HUES6 (cell line): ENCODE data around the gene NIFK.
"Not testable (repeated sequence)": the region's sequence is repeated elsewhere in the genome, so short reads cannot be mapped to it uniquely, and the experiment has no call there.

Experiments used
- H3K27ac ChIP-seq: 2 replicates; pipeline ENCODE4 v1.7.0; 2013; ENCODE audit warnings: low read depth, mild to moderate bottlenecking, low read length, inconsistent platforms
- H3K27me3 ChIP-seq: 2 replicates; pipeline ENCODE4 v1.6.1; 2013; ENCODE audit warnings: low read length; ENCODE audit not compliant: control insufficient read depth, insufficient read depth
- H3K36me3 ChIP-seq: 2 replicates; pipeline ENCODE4 v1.6.1; 2013; ENCODE audit warnings: low read length; ENCODE audit not compliant: control insufficient read depth, insufficient read depth
- H3K4me1 ChIP-seq: 2 replicates; pipeline ENCODE4 v1.6.1; 2013; ENCODE audit warnings: low read length; ENCODE audit not compliant: control insufficient read depth, insufficient read depth
- H3K4me3 ChIP-seq: 2 replicates; pipeline ENCODE4 v1.5.1; 2013; ENCODE audit warnings: low read depth, low read length
- H3K9ac ChIP-seq: one replicate; pipeline ENCODE4 v1.6.1; 2013; ENCODE audit warnings: mild to moderate bottlenecking, low read length
- H3K9me3 ChIP-seq: 2 replicates; pipeline ENCODE4 v1.6.1; 2013; ENCODE audit warnings: low read depth, low read length; ENCODE audit not compliant: control insufficient read depth, insufficient read depth

NIFK gene

DNA sequence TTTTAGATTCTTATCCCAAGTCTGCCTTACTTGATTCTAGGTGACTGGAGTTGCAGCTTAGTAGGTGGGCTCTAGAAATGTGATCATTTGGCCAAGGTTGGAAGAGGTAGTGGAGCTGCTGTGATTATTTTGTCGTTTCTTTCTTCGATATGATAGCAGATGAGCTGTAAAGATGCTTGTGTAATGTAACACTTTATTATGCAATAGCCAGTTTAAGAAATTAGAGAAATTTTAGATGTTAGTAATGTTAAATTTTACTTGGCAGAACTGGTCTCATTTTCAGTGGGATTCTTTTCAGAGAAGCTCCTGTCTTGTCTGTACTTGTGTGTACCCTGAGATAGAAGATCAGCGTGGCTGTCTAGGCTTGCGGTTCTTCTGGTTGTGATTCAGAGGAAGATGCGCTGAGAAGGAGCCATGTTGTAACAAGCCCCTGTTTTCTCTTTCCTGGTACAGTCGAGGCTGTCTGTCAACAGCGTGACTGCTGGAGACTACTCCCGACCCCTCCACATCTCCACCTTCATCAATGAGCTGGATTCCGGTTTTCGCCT lies 28.1 kb upstream of the NIFK start:
- Histone ChIP-seq H3K4me1 (no peaks in the 10 kb centered on the region), H3K27me3 (no peaks in the 10 kb centered on the region), H3K9ac (no peak overlapping the region), H3K9me3 (no peaks in the 10 kb centered on the region), H3K27ac (no peak overlapping the region), H3K36me3 (peaks cover 93% of the 10 kb centered on the region), H3K4me3 (no peak overlapping the region)

- Histone ChIP-seq H3K36me3 (peaks cover 26% of the 10 kb centered on the region), H3K9ac (peak within 1 kb of the TSS; percentile 95), H3K4me3 (peak within 1 kb of the TSS; percentile 82), H3K27me3 (no peaks in the 10 kb centered on the region), H3K27ac (peak within 1 kb of the TSS; percentile 59), H3K4me1 (no peaks in the 10 kb centered on the region), H3K9me3 (no peaks in the 10 kb centered on the region)
Observed at GRCh38 chr2:121755237-121756111, 18.8 kb upstream of the NIFK start, which contains the start of gene TSN. TSN (plus strand) TSS chr2:121755651; CDS start chr2:121755780, 129 bp downstream.

- Histone ChIP-seq H3K27me3 (no peaks in the 10 kb centered on the region), H3K9me3 (no peaks in the 10 kb centered on the region), H3K27ac (no peak overlapping the region), H3K9ac (peak overlapping the region; percentile 95), H3K4me1 (no peaks in the 10 kb centered on the region), H3K4me3 (peak overlapping the region; percentile 82), H3K36me3 (peaks cover 19% of the 10 kb centered on the region)
Observed at GRCh38 chr2:121754851-121755236, 18.2 kb upstream of the NIFK start.

DNA sequence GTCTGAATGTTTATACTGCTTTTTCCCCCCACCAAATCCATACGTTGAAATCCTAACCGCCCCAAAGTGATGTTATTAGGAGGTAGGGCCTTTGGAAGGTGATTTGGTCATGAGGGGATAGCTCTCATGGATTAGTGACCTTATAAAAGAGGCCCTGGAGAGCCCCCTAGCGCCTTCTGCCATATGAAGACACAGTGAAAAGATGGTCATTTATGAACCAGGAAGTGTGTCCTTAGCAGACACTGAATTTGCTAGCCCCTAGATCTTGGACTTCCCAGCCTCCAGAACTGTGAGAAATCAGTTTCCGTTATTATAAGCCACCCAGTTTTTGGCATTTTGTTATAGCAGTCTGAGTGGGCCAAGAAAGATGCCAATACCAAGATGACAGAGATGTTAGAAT lies 11.5 kb upstream of the NIFK start:
- H3K27ac ChIP-seq: no peak overlapping the region
- no peak overlapping the region for H3K9ac ChIP-seq
- no peaks in the 10 kb centered on the region for H3K9me3 ChIP-seq
- H3K27me3 ChIP-seq: no peaks in the 10 kb centered on the region
- H3K4me3 ChIP-seq: no peak overlapping the region
- peaks cover 8% of the 10 kb centered on the region; the same call in 1 of the 2 replicates for H3K4me1 ChIP-seq
- no peaks in the 10 kb centered on the region for H3K36me3 ChIP-seq

DNA sequence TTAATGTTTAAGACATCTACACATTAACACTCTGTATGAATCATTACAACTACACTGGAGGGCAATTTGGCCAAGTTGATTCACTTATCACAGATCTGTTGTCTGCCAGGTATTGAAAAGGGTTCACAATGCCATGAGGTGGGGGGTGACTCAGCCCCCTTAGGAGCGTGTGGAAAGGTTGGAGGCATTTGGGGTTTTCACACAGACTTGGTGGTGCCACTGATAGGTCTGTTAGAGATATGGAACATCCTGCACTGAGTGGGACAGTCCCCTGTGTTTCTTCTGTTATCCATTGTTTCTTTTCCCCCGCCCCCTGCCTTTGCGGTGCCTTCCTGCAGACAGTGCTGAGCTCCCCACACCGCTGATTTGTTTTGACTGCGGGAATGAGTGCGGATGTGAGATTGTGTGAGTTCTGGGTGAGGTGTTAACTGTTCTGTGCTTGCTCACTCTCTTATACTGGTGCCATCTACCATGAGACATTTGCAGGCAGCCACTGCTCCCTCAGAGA lies 9.4 kb upstream of the NIFK start:
- Histone ChIP-seq H3K4me3 (no peak overlapping the region), H3K27ac (no peak overlapping the region), H3K36me3 (no peaks in the 10 kb centered on the region), H3K9me3 (no peaks in the 10 kb centered on the region), H3K9ac (no peak overlapping the region), H3K4me1 (peaks cover 8% of the 10 kb centered on the region; the same call in 1 of the 2 replicates), H3K27me3 (no peaks in the 10 kb centered on the region)

- H3K27ac ChIP-seq: no peak overlapping the region
- no peak overlapping the region for H3K4me3 ChIP-seq
- no peak overlapping the region for H3K9ac ChIP-seq
- no peaks in the 10 kb centered on the region for H3K9me3 ChIP-seq
- H3K4me1 ChIP-seq: peaks cover 6% of the 10 kb centered on the region; the same call in 1 of the 2 replicates
- H3K36me3 ChIP-seq: no peaks in the 10 kb centered on the region
- H3K27me3 ChIP-seq: no peaks in the 10 kb centered on the region
Observed at GRCh38 chr2:121741450-121741849, 4.8 kb upstream of the NIFK start.

- Histone ChIP-seq H3K27ac (no peak overlapping the region), H3K9me3 (no peaks in the 10 kb centered on the region), H3K4me3 (no peak overlapping the region), H3K27me3 (no peaks in the 10 kb centered on the region), H3K36me3 (no peaks in the 10 kb centered on the region), H3K4me1 (peaks cover 1% of the 10 kb centered on the region; the same call in 1 of the 2 replicates), H3K9ac (no peak overlapping the region)
Observed at GRCh38 chr2:121740973-121741372, 4.3 kb upstream of the NIFK start.

- H3K36me3 ChIP-seq: peaks cover 39% of the 10 kb centered on the region
- H3K9me3 ChIP-seq: no peaks in the 10 kb centered on the region
- H3K4me3 ChIP-seq: peak overlapping the region; percentile 97
- H3K27ac ChIP-seq: peak overlapping the region; percentile 92; the same call in 1 of the 2 replicates
- peak overlapping the region; percentile 86 for H3K9ac ChIP-seq
- H3K27me3 ChIP-seq: no peaks in the 10 kb centered on the region
- H3K4me1 ChIP-seq: no peaks in the 10 kb centered on the region
Observed at GRCh38 chr2:121736140-121736461, 574 bp downstream of the NIFK start.

- H3K27me3 ChIP-seq: no peaks in the 10 kb centered on the region
- peak overlapping the region; percentile 86 for H3K9ac ChIP-seq
- peaks cover 45% of the 10 kb centered on the region for H3K36me3 ChIP-seq
- H3K27ac ChIP-seq: no peak overlapping the region
- H3K9me3 ChIP-seq: no peaks in the 10 kb centered on the region
- H3K4me1 ChIP-seq: no peaks in the 10 kb centered on the region
- peak overlapping the region; percentile 97 for H3K4me3 ChIP-seq
Observed at GRCh38 chr2:121735518-121736074, 1.1 kb downstream of the NIFK start.

- H3K9ac ChIP-seq, H3K27ac ChIP-seq, H3K4me1 ChIP-seq, H3K27me3 ChIP-seq, H3K4me3 ChIP-seq, H3K9me3 ChIP-seq: not testable (repeated sequence)
- H3K36me3 ChIP-seq: peaks cover 54% of the 10 kb centered on the region
Observed at GRCh38 chr2:121734544-121734943, 2.1 kb downstream of the NIFK start.

DNA sequence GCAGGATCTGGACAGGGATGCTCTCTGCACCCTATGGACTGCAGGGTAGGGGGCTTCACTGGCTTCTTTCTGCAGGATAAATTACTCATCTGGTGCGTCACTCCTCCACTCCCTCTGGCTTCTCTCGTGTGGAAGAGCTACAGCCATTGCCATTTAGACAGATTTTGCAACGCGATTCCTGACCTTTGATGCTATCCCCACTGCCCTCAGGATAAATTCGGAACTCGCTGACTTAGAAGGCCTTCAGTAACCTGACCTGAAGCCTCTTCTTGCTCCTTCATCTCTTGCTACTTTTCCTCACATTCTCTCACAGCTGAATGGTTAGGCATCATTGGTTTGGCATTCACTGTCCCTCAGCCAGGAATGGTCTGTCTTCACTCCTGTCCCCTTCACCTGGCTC lies 5.3 kb downstream of the NIFK start:
- no peaks in the 10 kb centered on the region for H3K4me1 ChIP-seq
- H3K27ac ChIP-seq: no peak overlapping the region
- H3K4me3 ChIP-seq: no peak overlapping the region
- H3K27me3 ChIP-seq: no peaks in the 10 kb centered on the region
- no peak overlapping the region for H3K9ac ChIP-seq
- H3K36me3 ChIP-seq: peaks cover 84% of the 10 kb centered on the region
- no peaks in the 10 kb centered on the region for H3K9me3 ChIP-seq
